IMR-90 (cell line): ENCODE data around the gene HEXD. TPM values are rescaled to one million over a fixed set of nuclear protein-coding genes. Genes with fewer than 3 reads are reported as not detected.
"Not testable (repeated sequence)": the region's sequence is repeated elsewhere in the genome, so short reads cannot be mapped to it uniquely, and the experiment has no call there.

ENCODE experiments used
- ATAC-seq: fragments of 200-7000 bp; cut with Tn5 transposase; 2 replicates; pipeline ENCODE4 v1.9.1; 2020; ENCODE audit warnings: low read depth, mild to moderate bottlenecking, moderate library complexity
- BruUV-seq: library from RNA; stranded (reverse); fragments of 400-500 nt; replicated peaks from 2 replicates; lab custom pipeline; 2021; lab: Mats Ljungman, UMichigan
- CTCF ChIA-PET: fragments of 300-600 bp; formaldehyde crosslinking; extraction: SDS; loops from one replicate; lab custom pipeline; 2021; ENCODE audit warnings: antibody characterized with exemption; lab: Yijun Ruan, JAX
- POLR2A ChIA-PET: fragments of 300-600 bp; sonication (Branson Sonifier 250); formaldehyde crosslinking; loops from one replicate; lab custom pipeline; 2022; ENCODE audit warnings: antibody characterized with exemption; ENCODE audit not compliant: unreplicated experiment; lab: Charles Lee
- DNase-seq: peaks from one replicate; pipeline ENCODE4 v3.0.0; 2013
- H2AFZ ChIP-seq: replicated peaks from 2 replicates; pipeline ENCODE3; 2013; ENCODE audit warnings: low read length, mild to moderate bottlenecking; ENCODE audit not compliant: poor library complexity
- H2AK5ac ChIP-seq: 2 replicates; pipeline ENCODE4 v1.6.1; 2013; ENCODE audit warnings: low read depth, low read length, inconsistent platforms
- H2AK9ac ChIP-seq: replicated peaks from 2 replicates; pipeline ENCODE3; 2013; ENCODE audit warnings: mild to moderate bottlenecking, low read depth, low read length, moderate library complexity; ENCODE audit not compliant: poor library complexity
- H2BK120ac ChIP-seq: 2 replicates; pipeline ENCODE4 v1.6.1; 2013; ENCODE audit warnings: low read depth, low read length, inconsistent platforms
- H2BK15ac ChIP-seq: 3 replicates; pipeline ENCODE4 v1.6.1; 2013; ENCODE audit warnings: low read depth, low read length, inconsistent platforms
- H2BK20ac ChIP-seq: 2 replicates; pipeline ENCODE4 v1.6.1; 2013; ENCODE audit warnings: low read depth, mild to moderate bottlenecking, inconsistent platforms, low read length, moderate library complexity
- H2BK5ac ChIP-seq: 2 replicates; pipeline ENCODE4 v1.6.1; 2013; ENCODE audit warnings: mild to moderate bottlenecking, low read depth, low read length, inconsistent platforms; ENCODE audit not compliant: poor library complexity, severe bottlenecking
- H3K14ac ChIP-seq: replicated peaks from 2 replicates; pipeline ENCODE4 v1.6.1; 2013; ENCODE audit warnings: low read depth, low read length, inconsistent platforms
- H3K18ac ChIP-seq: 2 replicates; pipeline ENCODE4 v1.6.1; 2013; ENCODE audit warnings: low read depth, low read length, control low read depth
- H3K23ac ChIP-seq: 2 replicates; pipeline ENCODE4 v1.6.1; 2013; ENCODE audit warnings: low read depth, low read length, inconsistent platforms
- H3K27ac ChIP-seq: 2 replicates; pipeline ENCODE4 v1.5.1; 2013; ENCODE audit warnings: mild to moderate bottlenecking, control low read depth, low read length; ENCODE audit not compliant: insufficient read depth
- H3K27me3 ChIP-seq: 2 replicates; pipeline ENCODE4 v1.6.1; 2013; ENCODE audit warnings: low read length; ENCODE audit not compliant: control insufficient read depth, insufficient read depth
- H3K36me3 ChIP-seq: 2 replicates; pipeline ENCODE4 v1.6.1; 2013; ENCODE audit warnings: low read length, mixed read lengths; ENCODE audit not compliant: control insufficient read depth, insufficient read depth
- H3K4ac ChIP-seq: 2 replicates; pipeline ENCODE4 v1.6.1; 2013; ENCODE audit warnings: low read depth, low read length, inconsistent platforms
- H3K4me1 ChIP-seq: 2 replicates; pipeline ENCODE4 v1.6.1; 2013; ENCODE audit warnings: low read length, mixed read lengths; ENCODE audit not compliant: control insufficient read depth, insufficient read depth
- H3K4me2 ChIP-seq: 2 replicates; pipeline ENCODE4 v1.6.1; 2013; ENCODE audit warnings: low read depth, mild to moderate bottlenecking, control low read depth, low read length, moderate library complexity
- H3K4me3 ChIP-seq: 2 replicates; pipeline ENCODE4 v1.5.1; 2013; ENCODE audit warnings: low read depth, mild to moderate bottlenecking, control low read depth, low read length, moderate library complexity; ENCODE audit not compliant: insufficient read depth
- H3K56ac ChIP-seq: 2 replicates; pipeline ENCODE4 v1.6.1; 2013; ENCODE audit warnings: low read length, inconsistent platforms; ENCODE audit not compliant: insufficient read depth; ENCODE audit errors: extremely low read depth
- H3K79me1 ChIP-seq, 2 experiments: 2 replicates each; pipeline ENCODE4 v1.6.1; 2013; ENCODE audit warnings: low read length in 2 of 2, inconsistent platforms in 1 of 2, low read depth in 1 of 2
- H3K9ac ChIP-seq: 2 replicates; pipeline ENCODE4 v1.6.1; 2013; ENCODE audit warnings: low read depth, low read length, control low read depth
- H3K9me1 ChIP-seq: 2 replicates; pipeline ENCODE4 v1.6.1; 2013; ENCODE audit warnings: low read length, inconsistent platforms; ENCODE audit not compliant: insufficient read depth
- H3K9me3 ChIP-seq: 2 replicates; pipeline ENCODE4 v1.6.1; 2013; ENCODE audit warnings: low read length; ENCODE audit not compliant: control insufficient read depth, insufficient read depth
- H4K20me1 ChIP-seq: 2 replicates; pipeline ENCODE4 v1.6.1; 2013; ENCODE audit warnings: low read length, inconsistent platforms; ENCODE audit not compliant: insufficient read depth
- H4K5ac ChIP-seq: 2 replicates; pipeline ENCODE4 v1.6.1; 2013; ENCODE audit warnings: mild to moderate bottlenecking, low read depth, low read length, control low read depth
- H4K8ac ChIP-seq, 2 experiments: 2 replicates each; pipeline ENCODE4 v1.6.1; 2013; ENCODE audit warnings: low read depth in 2 of 2, low read length in 2 of 2, control low read depth in 1 of 2, inconsistent platforms in 1 of 2
- H4K91ac ChIP-seq: 2 replicates; pipeline ENCODE4 v1.6.1; 2013; ENCODE audit warnings: low read depth, low read length, inconsistent platforms; ENCODE audit not compliant: insufficient read depth
- WGBS, 2 experiments: methylation state at CpG; one replicate each; pipeline versions ENCODE4 v1.1.5 to v1.1.7; 2013; ENCODE audit warnings: missing lambda C conversion rate in 2 of 2; ENCODE audit not compliant: insufficient read length in 1 of 2; ENCODE audit errors: extremely low coverage in 2 of 2; 5-methylcytosine and 5-hydroxymethylcytosine counted together
- dilution Hi-C: fragments of 300-500 bp; cut with HindIII; formaldehyde crosslinking; loops from one replicate; pipeline ENCODE4 v1.14.3; 2018; ENCODE audit warnings: low sequenced_read_pairs; ENCODE audit not compliant: unreplicated experiment
- in situ Hi-C: fragments of 300-500 bp; cut with MboI; formaldehyde crosslinking; loops from 3 replicates; pipeline ENCODE4 v1.14.3; 2019; ENCODE audit warnings: low sequenced_read_pairs, inconsistent platforms, mixed read lengths
- intact Hi-C: fragments of 100-400 bp; cut with micrococcal nuclease; formaldehyde crosslinking; loops from 2 replicates; pipeline ENCODE4 v1.10.0; 2022
- polyA plus RNA-seq, 3 experiments: library from polyadenylated mRNA; depleted of rRNA; stranded (reverse); fragments of >200 nt; gene quantifications; 2 replicates each; pipeline ENCODE4 v1.2.3, GENCODE V29; 2012; ENCODE audit warnings: low replicate concordance in 1 of 3
- total RNA-seq: library from RNA; depleted of rRNA; stranded (reverse); fragments of >200 nt; gene quantifications from 2 replicates; pipeline ENCODE4 v1.2.3, GENCODE V29; 2012

HEXD gene
- total and polyA plus RNA-seq, 2 of the 4 experiments (the other 2 are of a cell fraction), result 3.8 to 9.5 TPM

DNA sequence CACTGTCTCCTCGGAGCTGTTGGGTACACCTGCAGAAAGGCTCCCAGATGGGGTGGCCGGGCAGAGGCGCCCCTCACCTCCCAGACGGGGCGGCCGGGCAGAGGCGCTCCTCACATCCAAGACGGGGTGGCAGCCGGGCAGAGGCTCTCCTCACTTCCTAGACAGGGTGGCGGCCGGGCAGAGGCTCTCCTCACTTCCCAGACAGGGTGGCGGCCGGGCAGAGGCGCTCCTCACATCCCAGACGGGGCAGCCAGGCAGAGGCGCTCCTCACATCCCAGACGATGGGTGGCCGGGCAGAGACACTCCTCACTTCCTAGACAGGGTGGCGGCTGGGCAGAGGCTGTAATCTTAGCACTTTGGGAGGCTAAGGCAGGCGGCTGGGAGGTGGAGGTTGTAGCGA is 35.6 kb downstream of the HEXD start:
- H2BK20ac ChIP-seq, H2AK5ac ChIP-seq, H3K18ac ChIP-seq, H4K5ac ChIP-seq, H3K23ac ChIP-seq, H3K9ac ChIP-seq, H3K56ac ChIP-seq, H3K9me3 ChIP-seq, H3K36me3 ChIP-seq, H2AK9ac ChIP-seq, H3K27me3 ChIP-seq, BruUV-seq, H3K4ac ChIP-seq, H3K14ac ChIP-seq, H2BK5ac ChIP-seq, H2BK15ac ChIP-seq, CTCF ChIA-PET, H3K4me3 ChIP-seq, H2BK120ac ChIP-seq, DNase-seq, ATAC-seq, H2AFZ ChIP-seq, H4K8ac ChIP-seq, in situ Hi-C loops, H3K4me2 ChIP-seq, H4K20me1 ChIP-seq, dilution Hi-C loops, intact Hi-C loops, POLR2A ChIA-PET, H3K27ac ChIP-seq, H4K91ac ChIP-seq: not testable (repeated sequence)
- Histone ChIP-seq H3K79me1 (peaks cover 20 to 34% of the 10 kb centered on the region in 2 experiments; a peak in 3 of 4 replicates), H3K4me1 (peaks cover 14% of the 10 kb centered on the region), H3K9me1 (peaks cover 13% of the 10 kb centered on the region; the same call in 1 of the 2 replicates)
- WGBS, 2 experiments, result 80% methylated on average over 2 of the region's 21 CpGs; no CpG with 5 or more reads in 1 of the 2 experiments
